ENCODE measurements around the gene PRKN.

- no peak for TF ChIP-seq CTCF (IDR thresholded peaks at IDR 0.05; ENCODE audit: insufficient read depth, low read depth, low read length)
- TF ChIP-seq EZH2 (IDR thresholded peaks at IDR 0.05; ENCODE audit: insufficient read depth, low read length), result no peak
Measured at GRCh38 chr6:161493576-161494118, 1233.9 kb downstream of the PRKN start.
